ENCODE measurements around the gene ZXDA. TPM values are rescaled to one million over a fixed set of nuclear protein-coding genes. Genes with fewer than 3 reads are reported as not detected.

ZXDA gene
- total and polyA plus RNA-seq, 2 experiments from 2014 or later = not detected

DNA sequence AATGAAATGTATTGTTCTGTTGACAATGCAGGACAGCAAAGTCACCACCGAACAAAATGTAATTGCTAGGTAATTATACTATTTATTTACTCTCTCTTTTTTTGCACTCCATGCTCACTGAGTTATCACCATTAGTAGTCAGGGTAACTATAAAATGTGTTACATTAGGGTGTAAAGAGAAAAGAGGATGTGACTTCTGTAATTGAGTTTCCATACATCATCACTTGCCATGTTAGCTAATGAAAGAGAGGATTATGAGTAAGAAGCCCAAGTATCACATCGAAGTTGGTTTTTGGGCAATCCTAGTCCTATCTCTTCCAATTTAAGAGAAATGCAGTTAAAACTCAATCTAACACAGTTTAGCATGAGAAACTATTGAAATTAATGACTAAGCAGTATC is 7.6 kb downstream of the ZXDA start:
- TF ChIP-seq, protein P1, sequence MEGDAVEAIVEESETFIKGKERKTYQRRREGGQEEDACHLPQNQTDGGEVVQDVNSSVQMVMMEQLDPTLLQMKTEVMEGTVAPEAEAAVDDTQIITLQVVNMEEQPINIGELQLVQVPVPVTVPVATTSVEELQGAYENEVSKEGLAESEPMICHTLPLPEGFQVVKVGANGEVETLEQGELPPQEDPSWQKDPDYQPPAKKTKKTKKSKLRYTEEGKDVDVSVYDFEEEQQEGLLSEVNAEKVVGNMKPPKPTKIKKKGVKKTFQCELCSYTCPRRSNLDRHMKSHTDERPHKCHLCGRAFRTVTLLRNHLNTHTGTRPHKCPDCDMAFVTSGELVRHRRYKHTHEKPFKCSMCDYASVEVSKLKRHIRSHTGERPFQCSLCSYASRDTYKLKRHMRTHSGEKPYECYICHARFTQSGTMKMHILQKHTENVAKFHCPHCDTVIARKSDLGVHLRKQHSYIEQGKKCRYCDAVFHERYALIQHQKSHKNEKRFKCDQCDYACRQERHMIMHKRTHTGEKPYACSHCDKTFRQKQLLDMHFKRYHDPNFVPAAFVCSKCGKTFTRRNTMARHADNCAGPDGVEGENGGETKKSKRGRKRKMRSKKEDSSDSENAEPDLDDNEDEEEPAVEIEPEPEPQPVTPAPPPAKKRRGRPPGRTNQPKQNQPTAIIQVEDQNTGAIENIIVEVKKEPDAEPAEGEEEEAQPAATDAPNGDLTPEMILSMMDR (IDR thresholded peaks at IDR 0.05; ENCODE audit: poor library complexity) = no peak

DNA sequence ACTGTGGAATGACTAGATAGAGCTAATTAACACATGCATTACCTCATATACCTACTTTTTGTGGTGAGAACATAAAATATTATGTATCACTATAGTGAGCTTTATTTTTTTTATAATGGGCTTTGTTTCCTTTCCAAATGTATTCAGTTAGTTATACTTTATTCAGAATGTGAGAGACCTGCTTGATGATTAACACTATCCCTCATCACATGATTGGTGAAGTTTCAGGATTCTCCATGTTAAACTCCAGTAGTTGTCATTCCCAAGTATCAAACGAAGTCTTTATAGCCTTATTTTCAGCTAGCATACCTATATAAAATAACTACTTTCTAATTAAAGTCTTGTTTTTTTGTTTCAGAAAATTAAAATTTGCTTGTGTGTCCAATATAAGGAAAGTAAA is 8.8 kb downstream of the ZXDA start:
- Histone ChIP-seq H3K9me3 (ENCODE audit: low read depth) (peaks cover 8% of the 10 kb centered on the region), H4K20me1 (ENCODE audit: insufficient read depth, poor library complexity, severe bottlenecking) (no peaks in the 10 kb centered on the region), H3K9me2 (replicated peaks; ENCODE audit: insufficient read depth) (no peaks in the 10 kb centered on the region), H3K27ac (no peak overlapping the region), H3K4me1 (ENCODE audit: insufficient read depth) (no peaks in the 10 kb centered on the region), H3K27me3 (no peaks in the 10 kb centered on the region), H3K4me3 (no peak overlapping the region), H3K36me3 (replicated peaks; ENCODE audit: insufficient read depth, low read depth) (no peaks in the 10 kb centered on the region), H3K4me2 (no peak overlapping the region), H3K79me2 (no peaks in the 10 kb centered on the region), H2AFZ (no peak overlapping the region)
- WGBS (ENCODE audit: low lambda C conversion rate, missing lambda C conversion rate) = 38% methylated on average over 1 of the region's 1 CpG
- no peak for DNase-seq (ENCODE audit: low spot score)
- TF ChIP-seq, protein P1 (IDR thresholded peaks at IDR 0.05; ENCODE audit: poor library complexity) = no peak
- TF ChIP-seq EZH2 (IDR thresholded peaks at IDR 0.05; ENCODE audit: borderline replicate concordance) (no peak), EZH2phosphoT487 (IDR thresholded peaks at IDR 0.05; ENCODE audit: low read depth, severe bottlenecking, unreplicated experiment) (no peak)

More for the DNA sequence above, 7.6 kb downstream of the ZXDA start:
- H3K9me3 ChIP-seq (ENCODE audit: low read depth) = peaks cover 8% of the 10 kb centered on the region
- H3K4me3 ChIP-seq = no peak overlapping the region
- no peak overlapping the region for H3K4me2 ChIP-seq
- no peaks in the 10 kb centered on the region for H3K4me1 ChIP-seq (ENCODE audit: insufficient read depth)
- no peaks in the 10 kb centered on the region for H4K20me1 ChIP-seq (ENCODE audit: insufficient read depth, poor library complexity, severe bottlenecking)
- no peak overlapping the region for H3K27ac ChIP-seq
- no peak overlapping the region for H2AFZ ChIP-seq
- H3K27me3 ChIP-seq = no peaks in the 10 kb centered on the region
- no peak for DNase-seq (ENCODE audit: low spot score)
- WGBS (ENCODE audit: low lambda C conversion rate, missing lambda C conversion rate) = 63% methylated on average over 2 of the region's 2 CpGs
- H3K9me2 ChIP-seq (replicated peaks; ENCODE audit: insufficient read depth) = no peaks in the 10 kb centered on the region
- no peaks in the 10 kb centered on the region for H3K79me2 ChIP-seq
- no peaks in the 10 kb centered on the region for H3K36me3 ChIP-seq (replicated peaks; ENCODE audit: insufficient read depth, low read depth)

DNA sequence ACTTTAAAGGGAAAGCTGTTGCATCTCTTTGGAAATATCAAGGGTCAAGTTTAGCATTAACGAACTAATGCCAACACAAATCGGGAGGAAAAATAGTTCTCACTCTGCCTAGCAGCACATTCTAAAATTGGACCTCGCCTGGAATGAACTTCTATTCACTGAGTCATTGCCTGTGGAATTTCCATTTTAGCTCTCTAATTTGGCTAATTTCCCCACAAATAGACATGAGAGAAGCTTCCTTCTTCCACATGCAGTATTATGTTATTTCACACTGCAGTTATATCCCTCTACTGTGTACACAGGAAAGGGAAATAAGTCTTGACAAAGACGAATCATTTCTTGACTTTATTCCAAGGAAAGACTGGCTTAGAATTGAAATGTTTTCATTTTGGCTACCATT is 9.3 kb downstream of the ZXDA start:
- H3K9me3 ChIP-seq (ENCODE audit: low read depth) = peaks cover 8% of the 10 kb centered on the region
- no peaks in the 10 kb centered on the region for H3K9me2 ChIP-seq (replicated peaks; ENCODE audit: insufficient read depth)
- no peaks in the 10 kb centered on the region for H3K79me2 ChIP-seq
- no peak overlapping the region for H3K27ac ChIP-seq
- no peaks in the 10 kb centered on the region for H3K27me3 ChIP-seq
- H3K4me1 ChIP-seq (ENCODE audit: insufficient read depth) = no peaks in the 10 kb centered on the region
- TF ChIP-seq, protein P1 (IDR thresholded peaks at IDR 0.05; ENCODE audit: poor library complexity) = no peak
- no peak for TF ChIP-seq EZH2 (IDR thresholded peaks at IDR 0.05; ENCODE audit: borderline replicate concordance)
- no peak for TF ChIP-seq EZH2phosphoT487 (IDR thresholded peaks at IDR 0.05; ENCODE audit: low read depth, severe bottlenecking, unreplicated experiment)
- H4K20me1 ChIP-seq (ENCODE audit: insufficient read depth, poor library complexity, severe bottlenecking) = no peaks in the 10 kb centered on the region
- H2AFZ ChIP-seq = no peak overlapping the region
- 73% methylated on average over 4 of the region's 4 CpGs for WGBS (ENCODE audit: low lambda C conversion rate, missing lambda C conversion rate)
- H3K4me2 ChIP-seq = no peak overlapping the region
- H3K36me3 ChIP-seq (replicated peaks; ENCODE audit: insufficient read depth, low read depth) = no peaks in the 10 kb centered on the region
- DNase-seq (ENCODE audit: low spot score) = no peak
- H3K4me3 ChIP-seq = no peak overlapping the region

DNA sequence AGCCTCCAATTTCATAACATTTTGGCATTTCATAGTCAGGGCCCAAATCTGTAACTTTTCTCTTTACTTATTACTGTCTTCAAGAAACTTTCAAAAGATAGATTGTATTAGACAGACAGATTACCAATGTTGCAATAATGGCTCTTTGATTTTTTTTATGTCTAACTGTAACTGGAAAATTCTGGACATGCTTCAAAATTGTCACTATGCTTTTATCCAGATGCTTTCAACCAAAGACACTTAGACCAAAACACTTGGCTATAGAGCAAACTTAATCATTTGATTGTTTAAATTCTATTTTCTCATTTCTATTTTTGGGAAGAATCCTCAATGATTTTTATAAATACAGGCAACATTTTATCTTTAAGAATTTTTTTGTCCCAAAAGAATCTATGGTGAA is 10.4 kb downstream of the ZXDA start:
- no peak overlapping the region for H3K4me3 ChIP-seq
- no peak overlapping the region for H3K27ac ChIP-seq
- no peak overlapping the region for H3K4me2 ChIP-seq
- peaks cover 8% of the 10 kb centered on the region for H3K9me3 ChIP-seq (ENCODE audit: low read depth)
- H3K79me2 ChIP-seq = no peaks in the 10 kb centered on the region
- DNase-seq (ENCODE audit: low spot score) = no peak
- no peaks in the 10 kb centered on the region for H3K36me3 ChIP-seq (replicated peaks; ENCODE audit: insufficient read depth, low read depth)
- H4K20me1 ChIP-seq (ENCODE audit: insufficient read depth, poor library complexity, severe bottlenecking) = no peaks in the 10 kb centered on the region
- H3K9me2 ChIP-seq (replicated peaks; ENCODE audit: insufficient read depth) = no peaks in the 10 kb centered on the region
- H3K4me1 ChIP-seq (ENCODE audit: insufficient read depth) = no peaks in the 10 kb centered on the region
- no peak for TF ChIP-seq EZH2 (IDR thresholded peaks at IDR 0.05; ENCODE audit: borderline replicate concordance)
- no peak for TF ChIP-seq EZH2phosphoT487 (IDR thresholded peaks at IDR 0.05; ENCODE audit: low read depth, severe bottlenecking, unreplicated experiment)
- TF ChIP-seq, protein P1 (IDR thresholded peaks at IDR 0.05; ENCODE audit: poor library complexity) = no peak
- H2AFZ ChIP-seq = no peak overlapping the region
- H3K27me3 ChIP-seq = no peaks in the 10 kb centered on the region

Data from hepatocyte (in vitro differentiated cells).